ENCODE measurements around the gene NOXA1. TPM values are rescaled to one million over a fixed set of nuclear protein-coding genes. Genes with fewer than 3 reads are reported as not detected.

Gene NOXA1
- total and polyA plus RNA-seq, 9 of the 15 experiments (the other 6 are each of a cell fraction or from before 2014, with no cell fraction given): 0.07 to 1.2 (median 0.20) TPM; not detected in 4

DNA sequence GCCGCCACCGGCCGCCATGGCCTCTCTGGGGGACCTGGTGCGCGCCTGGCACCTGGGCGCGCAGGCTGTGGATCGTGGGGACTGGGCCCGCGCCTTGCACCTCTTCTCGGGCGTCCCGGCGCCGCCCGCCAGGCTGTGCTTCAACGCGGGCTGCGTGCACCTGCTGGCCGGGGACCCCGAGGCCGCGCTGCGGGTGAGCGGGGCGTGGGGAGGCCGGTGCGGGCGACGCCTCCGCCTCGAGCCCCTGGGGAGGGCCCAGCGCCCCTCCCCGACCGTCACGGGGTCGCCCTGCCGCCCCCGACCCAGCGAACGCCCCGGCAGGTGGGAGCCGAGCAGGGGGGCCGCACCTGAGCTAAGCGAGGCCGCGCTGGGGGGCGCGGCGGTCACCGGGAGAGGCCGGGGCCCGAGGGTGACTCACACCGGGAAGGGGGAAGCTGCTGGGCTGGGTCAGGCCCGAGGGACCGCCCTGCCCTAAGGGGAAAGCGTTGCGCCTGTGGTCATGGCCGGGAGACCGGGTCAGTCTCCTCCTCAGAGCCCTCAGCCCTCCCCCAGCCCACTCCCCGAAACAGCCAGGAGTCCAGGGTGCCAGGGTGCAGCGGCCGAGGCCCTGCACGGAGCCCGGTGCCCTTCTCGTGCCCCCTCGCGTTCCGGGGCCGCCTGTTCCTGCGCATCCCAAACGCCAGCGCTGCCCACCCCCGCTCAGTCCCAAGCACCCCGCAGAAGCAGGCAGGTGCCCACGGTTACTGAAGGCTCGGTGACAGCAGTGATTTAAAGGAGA, 510 bp downstream of the NOXA1 start (continued):
- no peak for TF ChIP-seq SRF (CRISPR knock-in tag; IDR thresholded peaks at IDR 0.05)
- no peak for TF ChIP-seq CHD4 (IDR thresholded peaks at IDR 0.05; ENCODE audit: insufficient read depth, insufficient replicate concordance, low read depth, low read length, poor library complexity, severe bottlenecking)
- no peak for TF ChIP-seq NR4A1 (CRISPR knock-in tag; IDR thresholded peaks at IDR 0.05)
- no peak for TF ChIP-seq NR4A1 (tag; IDR thresholded peaks at IDR 0.05)
- TF ChIP-seq MEF2A (IDR thresholded peaks at IDR 0.05; ENCODE audit: control insufficient read depth, low read depth, low read length): no peak
- TF ChIP-seq CCAR2 (IDR thresholded peaks at IDR 0.05; ENCODE audit: low read depth, low read length): no peak
- no peak for TF ChIP-seq KDM1A (IDR thresholded peaks at IDR 0.05)
- TF ChIP-seq RBM15 (IDR thresholded peaks at IDR 0.05; ENCODE audit: insufficient read depth, low read length): no peak
- no peak for TF ChIP-seq DIDO1 (tag; IDR thresholded peaks at IDR 0.05; ENCODE audit: low read depth)
- TF ChIP-seq, protein P1, sequence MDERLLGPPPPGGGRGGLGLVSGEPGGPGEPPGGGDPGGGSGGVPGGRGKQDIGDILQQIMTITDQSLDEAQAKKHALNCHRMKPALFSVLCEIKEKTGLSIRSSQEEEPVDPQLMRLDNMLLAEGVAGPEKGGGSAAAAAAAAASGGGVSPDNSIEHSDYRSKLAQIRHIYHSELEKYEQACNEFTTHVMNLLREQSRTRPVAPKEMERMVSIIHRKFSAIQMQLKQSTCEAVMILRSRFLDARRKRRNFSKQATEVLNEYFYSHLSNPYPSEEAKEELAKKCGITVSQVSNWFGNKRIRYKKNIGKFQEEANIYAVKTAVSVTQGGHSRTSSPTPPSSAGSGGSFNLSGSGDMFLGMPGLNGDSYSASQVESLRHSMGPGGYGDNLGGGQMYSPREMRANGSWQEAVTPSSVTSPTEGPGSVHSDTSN (CRISPR knock-in tag; IDR thresholded peaks at IDR 0.05; ENCODE audit: low read depth): no peak
- TF ChIP-seq, protein P1 (tag; conservative IDR thresholded peaks at IDR 0.05; ENCODE audit: low read depth): no peak
- no peak for TF ChIP-seq EZH2 (IDR thresholded peaks at IDR 0.05; ENCODE audit: borderline replicate concordance, low read depth, low read length)
- no peak for TF ChIP-seq DMBX1 (CRISPR knock-in tag; IDR thresholded peaks at IDR 0.05; ENCODE audit: borderline replicate concordance)
- TF ChIP-seq, protein P2, sequence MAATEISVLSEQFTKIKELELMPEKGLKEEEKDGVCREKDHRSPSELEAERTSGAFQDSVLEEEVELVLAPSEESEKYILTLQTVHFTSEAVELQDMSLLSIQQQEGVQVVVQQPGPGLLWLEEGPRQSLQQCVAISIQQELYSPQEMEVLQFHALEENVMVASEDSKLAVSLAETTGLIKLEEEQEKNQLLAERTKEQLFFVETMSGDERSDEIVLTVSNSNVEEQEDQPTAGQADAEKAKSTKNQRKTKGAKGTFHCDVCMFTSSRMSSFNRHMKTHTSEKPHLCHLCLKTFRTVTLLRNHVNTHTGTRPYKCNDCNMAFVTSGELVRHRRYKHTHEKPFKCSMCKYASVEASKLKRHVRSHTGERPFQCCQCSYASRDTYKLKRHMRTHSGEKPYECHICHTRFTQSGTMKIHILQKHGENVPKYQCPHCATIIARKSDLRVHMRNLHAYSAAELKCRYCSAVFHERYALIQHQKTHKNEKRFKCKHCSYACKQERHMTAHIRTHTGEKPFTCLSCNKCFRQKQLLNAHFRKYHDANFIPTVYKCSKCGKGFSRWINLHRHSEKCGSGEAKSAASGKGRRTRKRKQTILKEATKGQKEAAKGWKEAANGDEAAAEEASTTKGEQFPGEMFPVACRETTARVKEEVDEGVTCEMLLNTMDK (IDR thresholded peaks at IDR 0.05; ENCODE audit: borderline replicate concordance, insufficient read depth, low read depth, low read length, poor library complexity, severe bottlenecking): no peak
- no peak for TF ChIP-seq CREB1 (IDR thresholded peaks at IDR 0.05)
- no peak for TF ChIP-seq CREB1 (CRISPR knock-in tag; IDR thresholded peaks at IDR 0.05)
- no peak for TF ChIP-seq RFX1 (IDR thresholded peaks at IDR 0.05)
- TF ChIP-seq, protein P3, sequence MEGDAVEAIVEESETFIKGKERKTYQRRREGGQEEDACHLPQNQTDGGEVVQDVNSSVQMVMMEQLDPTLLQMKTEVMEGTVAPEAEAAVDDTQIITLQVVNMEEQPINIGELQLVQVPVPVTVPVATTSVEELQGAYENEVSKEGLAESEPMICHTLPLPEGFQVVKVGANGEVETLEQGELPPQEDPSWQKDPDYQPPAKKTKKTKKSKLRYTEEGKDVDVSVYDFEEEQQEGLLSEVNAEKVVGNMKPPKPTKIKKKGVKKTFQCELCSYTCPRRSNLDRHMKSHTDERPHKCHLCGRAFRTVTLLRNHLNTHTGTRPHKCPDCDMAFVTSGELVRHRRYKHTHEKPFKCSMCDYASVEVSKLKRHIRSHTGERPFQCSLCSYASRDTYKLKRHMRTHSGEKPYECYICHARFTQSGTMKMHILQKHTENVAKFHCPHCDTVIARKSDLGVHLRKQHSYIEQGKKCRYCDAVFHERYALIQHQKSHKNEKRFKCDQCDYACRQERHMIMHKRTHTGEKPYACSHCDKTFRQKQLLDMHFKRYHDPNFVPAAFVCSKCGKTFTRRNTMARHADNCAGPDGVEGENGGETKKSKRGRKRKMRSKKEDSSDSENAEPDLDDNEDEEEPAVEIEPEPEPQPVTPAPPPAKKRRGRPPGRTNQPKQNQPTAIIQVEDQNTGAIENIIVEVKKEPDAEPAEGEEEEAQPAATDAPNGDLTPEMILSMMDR (IDR thresholded peaks at IDR 0.05 in 2 of 3, conservative IDR thresholded peaks at IDR 0.05 in 1 of 3; ENCODE audit: insufficient read depth in 2 of 3, low read depth in 1 of 3, low read length in 3 of 3): no peak
- no peak for TF ChIP-seq EGR1 (conservative IDR thresholded peaks at IDR 0.05)
- no peak for TF ChIP-seq NFATC3 (IDR thresholded peaks at IDR 0.05)
